K562 (cell line): ENCODE measurements around the gene AP3B1. TPM values are rescaled to one million over a fixed set of nuclear protein-coding genes. Genes with fewer than 3 reads are reported as not detected.
A peak's percentile ranks its signal among the peaks of the same experiment; 100 is the strongest.

ENCODE experiments used
- ARNT ChIP-seq, 2 experiments: fragments of 450-650 bp; IDR thresholded peaks; 2 replicates each; pipeline ENCODE4 v1.6.1; 2016; ENCODE audit warnings: mild to moderate bottlenecking in 1 of 2
- BRCA1 ChIP-seq, 2 experiments: fragments of 450-650 bp in 1 of 2; sonication (generic) in 1 of 2; formaldehyde crosslinking in 1 of 2; IDR thresholded peaks; 2 replicates each; pipeline versions ENCODE4 v1.5.0 to v1.6.1; 2017 to 2020; ENCODE audit warnings: mild to moderate bottlenecking in 1 of 2, missing genetic modification reagents in 1 of 2
- CBX8 ChIP-seq: fragments of 200-600 bp; sonication (generic); IDR thresholded peaks from 2 replicates; pipeline ENCODE4 v1.6.1; 2012; ENCODE audit warnings: borderline replicate concordance, mixed run types, low read depth, mild to moderate bottlenecking, moderate library complexity, mixed read lengths, low read length, control low read depth, inconsistent platforms; ENCODE audit not compliant: poor library complexity, severe bottlenecking; ENCODE audit errors: extremely low read depth
- DIDO1 ChIP-seq: fragments of 450-650 bp; IDR thresholded peaks from 2 replicates; pipeline ENCODE4 v1.6.1; 2016; ENCODE audit warnings: low read depth, missing biosample characterization, missing genetic modification characterization
- ESRRB ChIP-seq: fragments of 250-450 bp; sonication (Bioruptor Pico); IDR thresholded peaks from 2 replicates; pipeline ENCODE4 v1.5.0; 2020; ENCODE audit warnings: mild to moderate bottlenecking, moderate library complexity, borderline replicate concordance
- FOSL1 ChIP-seq: fragments of 200-800 bp; sonication (Bioruptor generic); conservative IDR thresholded peaks from 2 replicates; pipeline ENCODE4 v1.6.1; 2016; ENCODE audit warnings: missing genetic modification characterization, missing compliant biosample characterization
- KDM1A ChIP-seq, 2 experiments: fragments of 450-650 bp; IDR thresholded peaks; 2 replicates each; pipeline ENCODE4 v1.6.1; 2016; ENCODE audit warnings: mild to moderate bottlenecking in 2 of 2
- MYBL2 ChIP-seq, 2 experiments: fragments of 450-650 bp in 1 of 2; sonication (generic) in 1 of 2; formaldehyde crosslinking in 1 of 2; IDR thresholded peaks; 2 replicates each; pipeline versions ENCODE4 v1.6.1 to v1.8.1; 2017 to 2022; ENCODE audit warnings: borderline replicate concordance in 1 of 2, inconsistent platforms in 1 of 2, low read depth in 1 of 2, mild to moderate bottlenecking in 1 of 2, missing genetic modification reagents in 1 of 2, moderate library complexity in 1 of 2
- NBN ChIP-seq: fragments of 450-650 bp; IDR thresholded peaks from 2 replicates; pipeline ENCODE4 v1.6.1; 2016; ENCODE audit warnings: low read depth, mild to moderate bottlenecking
- NFRKB ChIP-seq: fragments of 450-650 bp; IDR thresholded peaks from 2 replicates; pipeline ENCODE4 v1.6.1; 2016; ENCODE audit warnings: low read depth
- NR1H2 ChIP-seq: sonication (generic); formaldehyde crosslinking; IDR thresholded peaks from 2 replicates; pipeline ENCODE4 v1.4.0; 2020; ENCODE audit warnings: mild to moderate bottlenecking, missing genetic modification reagents
- TEAD1 ChIP-seq, 2 experiments: fragments of 450-650 bp in 1 of 2; sonication (generic) in 1 of 2; formaldehyde crosslinking; IDR thresholded peaks; 2 replicates each; pipeline versions ENCODE4 v1.4.0 to v1.8.0; 2020 to 2022; ENCODE audit warnings: mild to moderate bottlenecking in 2 of 2, missing genetic modification reagents in 1 of 2
- THAP7 ChIP-seq: fragments of 250-450 bp; sonication (Bioruptor Pico); IDR thresholded peaks from 2 replicates; pipeline ENCODE4 v1.5.0; 2021
- polyA plus RNA-seq, 8 experiments: library from polyadenylated mRNA; depleted of rRNA in 4 of 8; stranded (reverse) in 5 of 8; unstranded in 3 of 8; fragments of >200 nt; fragmentation: Nextera tagmentation in 2 of 8; fragmentation: Illumina TruSeq in 1 of 8; extraction: Ambion mirVana in 2 of 8; extraction: Trizol in 1 of 8; gene quantifications; 2 replicates each; pipeline versions ENCODE4 v1.2.1 to v1.2.3, GENCODE V29; 2011 to 2014; ENCODE audit warnings: inconsistent platforms in 1 of 8, missing spikeins in 1 of 8
- total RNA-seq, 7 experiments: library from RNA; depleted of rRNA in 6 of 7; stranded (reverse); fragments of >200 nt in 6 of 7; fragmentation: Illumina TruSeq in 2 of 7; extraction: Trizol in 2 of 7; gene quantifications; 2 replicates each; pipeline versions ENCODE4 v1.2.1 to v1.2.3, GENCODE V29; 2011 to 2021; ENCODE audit warnings: low replicate concordance in 1 of 7
- TF ChIP-seq, protein P1 (sequence below): sonication (generic); formaldehyde crosslinking; IDR thresholded peaks from 2 replicates; pipeline ENCODE4 v1.8.0; 2022; ENCODE audit warnings: mild to moderate bottlenecking, missing genetic modification reagents, borderline replicate concordance
- TF ChIP-seq, protein P2 (sequence below): fragments of 200-800 bp; sonication (Bioruptor generic); IDR thresholded peaks from 2 replicates; pipeline ENCODE4 v1.6.1; 2017; ENCODE audit warnings: missing genetic modification characterization, missing compliant biosample characterization
- TF ChIP-seq, protein P3 (sequence below): sonication (generic); formaldehyde crosslinking; IDR thresholded peaks from 2 replicates; pipeline ENCODE4 v1.8.1; 2023; ENCODE audit warnings: mild to moderate bottlenecking, missing genetic modification reagents
- TF ChIP-seq, protein P4 (sequence below): sonication (generic); formaldehyde crosslinking; IDR thresholded peaks from 2 replicates; pipeline ENCODE4 v1.9.0; 2022; ENCODE audit warnings: mild to moderate bottlenecking, missing genetic modification reagents

Gene AP3B1
- total and polyA plus RNA-seq, 9 of the 15 experiments (the other 6 are each of a cell fraction or from before 2014, with no cell fraction given) = 21.1 to 61.8 (median 42.2) TPM

DNA sequence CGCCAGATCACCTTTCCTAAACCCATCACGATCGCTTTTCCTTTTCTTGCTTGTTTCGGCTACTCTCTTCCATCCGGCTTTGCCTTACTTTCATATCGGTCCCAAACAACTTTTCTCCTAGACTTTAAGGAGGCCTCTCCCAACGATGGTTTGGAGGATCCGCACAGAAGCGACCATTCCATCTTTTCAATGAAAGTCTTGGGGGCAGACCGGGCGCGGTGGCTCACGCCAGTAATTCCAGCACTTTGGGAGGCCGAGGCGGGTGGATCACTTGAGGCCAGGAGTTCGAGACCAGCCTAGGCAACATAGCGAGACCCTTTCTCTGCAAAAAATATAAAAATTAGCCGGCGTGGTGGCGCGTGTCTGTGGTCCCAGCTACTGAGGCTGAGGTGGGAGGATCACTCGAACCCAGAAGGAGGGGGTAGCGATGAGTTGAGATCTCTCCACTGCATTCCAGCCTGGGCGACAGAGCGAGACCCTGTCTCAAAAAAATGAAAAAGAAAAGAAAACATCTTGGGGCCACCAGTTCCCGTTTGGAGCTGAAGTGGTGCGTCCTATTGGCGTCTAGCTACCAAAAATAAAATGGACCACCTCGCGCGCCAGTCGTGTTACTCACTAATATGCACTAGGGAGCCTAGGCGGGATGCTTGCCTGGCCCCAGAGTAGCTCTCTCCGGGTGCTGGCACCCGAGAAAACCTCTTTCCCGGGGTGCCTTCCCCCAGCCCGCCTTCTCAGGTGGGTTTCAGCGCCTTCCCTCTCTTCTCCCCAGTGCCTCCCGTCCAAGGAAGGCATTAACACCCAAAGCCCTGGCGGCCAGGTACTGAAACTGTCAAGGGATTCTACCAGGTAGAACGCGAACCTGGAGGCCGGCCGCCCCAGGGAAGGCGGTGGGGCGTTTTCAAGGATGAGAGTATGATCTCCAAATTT, 800 bp upstream of the AP3B1 start (continued):
- 0 out of 2 replicates have a peak, but pooled peaks have one; percentile 36 for TF ChIP-seq DIDO1 (tag)
- no peak for TF ChIP-seq BRCA1 (IDR thresholded peaks at IDR 0.05)
- TF ChIP-seq BRCA1 (CRISPR knock-in tag; IDR thresholded peaks at IDR 0.05) = no peak
- peak in 1 of 2 experiments; percentile 69; a peak in 1 of 4 replicates for TF ChIP-seq TEAD1 (CRISPR knock-in tag; IDR thresholded peaks at IDR 0.05)
- no peak for TF ChIP-seq NR1H2 (CRISPR knock-in tag)
- TF ChIP-seq, protein P1, sequence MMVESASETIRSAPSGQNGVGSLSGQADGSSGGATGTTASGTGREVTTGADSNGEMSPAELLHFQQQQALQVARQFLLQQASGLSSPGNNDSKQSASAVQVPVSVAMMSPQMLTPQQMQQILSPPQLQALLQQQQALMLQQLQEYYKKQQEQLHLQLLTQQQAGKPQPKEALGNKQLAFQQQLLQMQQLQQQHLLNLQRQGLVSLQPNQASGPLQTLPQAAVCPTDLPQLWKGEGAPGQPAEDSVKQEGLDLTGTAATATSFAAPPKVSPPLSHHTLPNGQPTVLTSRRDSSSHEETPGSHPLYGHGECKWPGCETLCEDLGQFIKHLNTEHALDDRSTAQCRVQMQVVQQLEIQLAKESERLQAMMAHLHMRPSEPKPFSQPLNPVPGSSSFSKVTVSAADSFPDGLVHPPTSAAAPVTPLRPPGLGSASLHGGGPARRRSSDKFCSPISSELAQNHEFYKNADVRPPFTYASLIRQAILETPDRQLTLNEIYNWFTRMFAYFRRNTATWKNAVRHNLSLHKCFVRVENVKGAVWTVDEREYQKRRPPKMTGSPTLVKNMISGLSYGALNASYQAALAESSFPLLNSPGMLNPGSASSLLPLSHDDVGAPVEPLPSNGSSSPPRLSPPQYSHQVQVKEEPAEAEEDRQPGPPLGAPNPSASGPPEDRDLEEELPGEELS (CRISPR knock-in tag) = 0 out of 2 replicates have a peak, but pooled peaks have one; percentile 6
- peak; percentile 40; the same call in 1 of the 2 replicates for TF ChIP-seq NBN
- TF ChIP-seq ESRRB = no peak
- peak; percentile 66 to 73 for TF ChIP-seq KDM1A (IDR thresholded peaks at IDR 0.05)
- TF ChIP-seq CBX8 = no peak
- TF ChIP-seq, protein P2, sequence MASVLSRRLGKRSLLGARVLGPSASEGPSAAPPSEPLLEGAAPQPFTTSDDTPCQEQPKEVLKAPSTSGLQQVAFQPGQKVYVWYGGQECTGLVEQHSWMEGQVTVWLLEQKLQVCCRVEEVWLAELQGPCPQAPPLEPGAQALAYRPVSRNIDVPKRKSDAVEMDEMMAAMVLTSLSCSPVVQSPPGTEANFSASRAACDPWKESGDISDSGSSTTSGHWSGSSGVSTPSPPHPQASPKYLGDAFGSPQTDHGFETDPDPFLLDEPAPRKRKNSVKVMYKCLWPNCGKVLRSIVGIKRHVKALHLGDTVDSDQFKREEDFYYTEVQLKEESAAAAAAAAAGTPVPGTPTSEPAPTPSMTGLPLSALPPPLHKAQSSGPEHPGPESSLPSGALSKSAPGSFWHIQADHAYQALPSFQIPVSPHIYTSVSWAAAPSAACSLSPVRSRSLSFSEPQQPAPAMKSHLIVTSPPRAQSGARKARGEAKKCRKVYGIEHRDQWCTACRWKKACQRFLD = 0 out of 2 replicates have a peak, but pooled peaks have one; percentile 12
- TF ChIP-seq FOSL1 (tag) = peak; percentile 8; the same call in 1 of the 2 replicates
- TF ChIP-seq THAP7 (CRISPR knock-in tag) = no peak
- TF ChIP-seq, protein P3, sequence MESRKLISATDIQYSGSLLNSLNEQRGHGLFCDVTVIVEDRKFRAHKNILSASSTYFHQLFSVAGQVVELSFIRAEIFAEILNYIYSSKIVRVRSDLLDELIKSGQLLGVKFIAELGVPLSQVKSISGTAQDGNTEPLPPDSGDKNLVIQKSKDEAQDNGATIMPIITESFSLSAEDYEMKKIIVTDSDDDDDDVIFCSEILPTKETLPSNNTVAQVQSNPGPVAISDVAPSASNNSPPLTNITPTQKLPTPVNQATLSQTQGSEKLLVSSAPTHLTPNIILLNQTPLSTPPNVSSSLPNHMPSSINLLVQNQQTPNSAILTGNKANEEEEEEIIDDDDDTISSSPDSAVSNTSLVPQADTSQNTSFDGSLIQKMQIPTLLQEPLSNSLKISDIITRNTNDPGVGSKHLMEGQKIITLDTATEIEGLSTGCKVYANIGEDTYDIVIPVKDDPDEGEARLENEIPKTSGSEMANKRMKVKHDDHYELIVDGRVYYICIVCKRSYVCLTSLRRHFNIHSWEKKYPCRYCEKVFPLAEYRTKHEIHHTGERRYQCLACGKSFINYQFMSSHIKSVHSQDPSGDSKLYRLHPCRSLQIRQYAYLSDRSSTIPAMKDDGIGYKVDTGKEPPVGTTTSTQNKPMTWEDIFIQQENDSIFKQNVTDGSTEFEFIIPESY (CRISPR knock-in tag) = peak; percentile 90
- 0 out of 2 replicates have a peak, but pooled peaks have one; percentile 64 for TF ChIP-seq MYBL2 (IDR thresholded peaks at IDR 0.05; ENCODE audit: low read depth)
- no peak for TF ChIP-seq MYBL2 (CRISPR knock-in tag; IDR thresholded peaks at IDR 0.05; ENCODE audit: borderline replicate concordance)
- peak; percentile 41; the same call in 1 of the 2 replicates for TF ChIP-seq NFRKB
- TF ChIP-seq, protein P4, sequence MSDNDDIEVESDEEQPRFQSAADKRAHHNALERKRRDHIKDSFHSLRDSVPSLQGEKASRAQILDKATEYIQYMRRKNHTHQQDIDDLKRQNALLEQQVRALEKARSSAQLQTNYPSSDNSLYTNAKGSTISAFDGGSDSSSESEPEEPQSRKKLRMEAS (CRISPR knock-in tag) = peak; percentile 30; the same call in 1 of the 2 replicates
- TF ChIP-seq ARNT (IDR thresholded peaks at IDR 0.05) = peak; percentile 61 to 81; a peak in 1 of 4 replicates
